ENCODE measurements around the gene TNP2.

TNP2 gene

GRCh38 chr16:11313493-11314308, 44.6 kb upstream of the TNP2 start:
- TF ChIP-seq, protein P1, sequence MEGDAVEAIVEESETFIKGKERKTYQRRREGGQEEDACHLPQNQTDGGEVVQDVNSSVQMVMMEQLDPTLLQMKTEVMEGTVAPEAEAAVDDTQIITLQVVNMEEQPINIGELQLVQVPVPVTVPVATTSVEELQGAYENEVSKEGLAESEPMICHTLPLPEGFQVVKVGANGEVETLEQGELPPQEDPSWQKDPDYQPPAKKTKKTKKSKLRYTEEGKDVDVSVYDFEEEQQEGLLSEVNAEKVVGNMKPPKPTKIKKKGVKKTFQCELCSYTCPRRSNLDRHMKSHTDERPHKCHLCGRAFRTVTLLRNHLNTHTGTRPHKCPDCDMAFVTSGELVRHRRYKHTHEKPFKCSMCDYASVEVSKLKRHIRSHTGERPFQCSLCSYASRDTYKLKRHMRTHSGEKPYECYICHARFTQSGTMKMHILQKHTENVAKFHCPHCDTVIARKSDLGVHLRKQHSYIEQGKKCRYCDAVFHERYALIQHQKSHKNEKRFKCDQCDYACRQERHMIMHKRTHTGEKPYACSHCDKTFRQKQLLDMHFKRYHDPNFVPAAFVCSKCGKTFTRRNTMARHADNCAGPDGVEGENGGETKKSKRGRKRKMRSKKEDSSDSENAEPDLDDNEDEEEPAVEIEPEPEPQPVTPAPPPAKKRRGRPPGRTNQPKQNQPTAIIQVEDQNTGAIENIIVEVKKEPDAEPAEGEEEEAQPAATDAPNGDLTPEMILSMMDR (IDR thresholded peaks at IDR 0.05; ENCODE audit: unreplicated experiment in 3 of 3) = no peak
- Mint-ChIP-seq H3K9me3 (no peaks in the 10 kb centered on the region), H3K27me3 (ENCODE audit: low read depth) (peaks cover 4% of the 10 kb centered on the region), H3K27ac (peak overlapping the region; percentile 74 to 88 (median 85)), H3K4me1 (peaks cover 27% of the 10 kb centered on the region), H3K4me3 (no peak overlapping the region), H3K36me3 (ENCODE audit: low read depth) (no peaks in the 10 kb centered on the region)

DNA sequence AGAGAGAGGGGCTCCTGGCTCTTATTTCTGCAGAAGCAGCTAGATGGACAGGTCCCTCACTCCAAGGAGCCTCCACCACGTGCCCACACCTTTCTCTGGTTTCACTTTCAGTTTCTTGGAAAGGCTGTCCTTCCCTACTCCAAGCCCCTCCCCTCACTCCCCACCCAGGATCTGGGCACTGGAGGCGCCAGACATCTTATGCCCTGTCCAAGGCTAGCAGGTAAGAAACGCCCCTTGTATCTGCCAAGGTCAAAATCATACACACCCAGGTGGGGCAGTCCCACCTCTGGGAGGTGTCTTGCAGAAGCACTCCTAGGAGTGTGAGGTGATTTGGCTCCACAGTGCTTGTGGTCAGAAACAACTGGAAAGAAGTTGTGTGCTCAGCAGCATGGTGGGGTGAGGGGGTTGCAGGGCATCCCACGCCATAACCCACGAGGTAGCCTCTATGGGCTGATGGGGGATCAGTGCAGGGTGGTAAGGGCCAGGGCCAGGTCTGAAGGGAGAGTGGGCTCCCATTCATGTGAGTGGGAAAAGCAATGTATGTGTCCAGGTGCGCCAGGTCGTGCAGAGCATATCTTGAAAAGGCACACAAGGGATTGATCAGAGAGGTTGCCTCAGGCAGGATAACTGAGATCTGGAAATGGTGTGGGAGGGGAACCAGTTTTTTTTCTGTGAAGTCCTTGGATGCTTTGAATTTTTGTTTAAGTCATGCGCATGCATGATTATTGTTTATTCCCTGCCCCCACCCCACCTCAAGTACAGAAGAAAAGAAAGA, 43.8 kb upstream of the TNP2 start:
- Mint-ChIP-seq H3K36me3 (ENCODE audit: low read depth) (no peaks in the 10 kb centered on the region), H3K27me3 (ENCODE audit: low read depth) (peaks cover 7% of the 10 kb centered on the region), H3K4me1 (peaks cover 24% of the 10 kb centered on the region), H3K9me3 (no peaks in the 10 kb centered on the region), H3K4me3 (peak overlapping the region in 1 of 3 experiments; percentile 36), H3K27ac (peak overlapping the region; percentile 74 to 88 (median 85))
- TF ChIP-seq, protein P1 (IDR thresholded peaks at IDR 0.05; ENCODE audit: unreplicated experiment in 3 of 3) = no peak

GRCh38 chr16:11310997-11311561, 42.0 kb upstream of the TNP2 start:
- Mint-ChIP-seq H3K27ac (no peak overlapping the region), H3K4me3 (no peak overlapping the region), H3K36me3 (ENCODE audit: low read depth) (no peaks in the 10 kb centered on the region), H3K27me3 (ENCODE audit: low read depth) (peaks cover 5% of the 10 kb centered on the region), H3K4me1 (peaks cover 22% of the 10 kb centered on the region), H3K9me3 (no peaks in the 10 kb centered on the region)
- TF ChIP-seq, protein P1 (IDR thresholded peaks at IDR 0.05; ENCODE audit: unreplicated experiment in 3 of 3) = no peak

DNA sequence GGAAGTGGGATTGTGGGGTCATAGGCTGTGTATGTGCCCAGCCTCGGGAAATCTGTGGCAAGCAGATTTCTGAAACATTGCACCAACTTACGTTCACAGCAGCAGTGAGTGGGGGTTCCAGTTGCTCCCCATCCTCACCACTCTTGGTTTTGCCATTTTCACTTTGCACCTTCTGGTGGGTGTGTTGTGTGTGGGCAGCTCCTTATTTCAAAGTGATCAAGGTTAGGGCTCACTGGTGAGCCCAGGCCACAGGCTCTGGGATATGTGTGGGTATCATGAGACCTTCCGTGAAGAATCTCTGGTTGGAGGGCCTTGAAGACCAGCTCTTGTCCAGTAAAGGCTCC, 41.5 kb upstream of the TNP2 start:
- Mint-ChIP-seq H3K36me3 (ENCODE audit: low read depth) (no peaks in the 10 kb centered on the region), H3K27me3 (ENCODE audit: low read depth) (peaks cover 4% of the 10 kb centered on the region), H3K27ac (no peak overlapping the region), H3K9me3 (no peaks in the 10 kb centered on the region), H3K4me3 (no peak overlapping the region), H3K4me1 (peaks cover 19% of the 10 kb centered on the region)
- TF ChIP-seq, protein P1 (IDR thresholded peaks at IDR 0.05; ENCODE audit: unreplicated experiment in 3 of 3) = no peak

DNA sequence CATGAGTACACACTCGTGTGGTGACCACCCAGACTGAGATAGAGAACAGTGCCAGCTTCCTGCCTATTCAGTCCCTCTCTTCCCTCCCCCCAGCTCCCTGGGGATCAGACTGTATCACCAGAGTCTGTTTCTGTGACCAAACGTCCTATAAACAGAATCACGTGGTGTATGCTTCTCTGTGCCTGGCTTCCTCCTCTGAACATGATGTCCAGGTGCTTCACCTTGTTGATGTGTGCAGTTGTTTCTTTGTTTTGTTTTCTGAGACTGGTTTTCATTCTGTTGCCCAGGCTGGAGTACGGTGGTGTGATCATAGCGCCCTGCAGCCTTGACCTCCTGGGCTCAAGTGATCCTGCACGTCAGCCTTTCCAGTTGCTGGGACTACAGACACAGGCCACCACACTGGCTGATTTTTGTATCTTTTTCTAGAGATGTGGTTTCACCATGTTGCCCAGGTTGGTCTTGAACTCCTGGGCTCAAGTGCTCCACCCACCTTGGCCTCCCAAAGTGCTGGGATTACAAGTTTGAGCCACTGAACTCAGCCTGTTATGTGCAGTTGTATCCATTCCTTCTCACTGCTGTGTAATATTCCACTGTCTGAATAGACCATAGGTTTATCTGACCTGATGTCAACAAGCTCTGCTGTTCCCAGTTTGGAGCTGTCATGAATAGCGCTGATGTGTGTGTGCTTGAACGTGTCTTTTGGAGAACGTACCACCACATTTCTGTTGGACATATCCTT, 40.9 kb upstream of the TNP2 start:
- Mint-ChIP-seq H3K4me1 (peaks cover 19% of the 10 kb centered on the region), H3K27me3 (ENCODE audit: low read depth) (peaks cover 4% of the 10 kb centered on the region), H3K36me3 (ENCODE audit: low read depth) (no peaks in the 10 kb centered on the region), H3K9me3 (no peaks in the 10 kb centered on the region), H3K27ac (peak overlapping the region in 2 of 3 experiments; percentile 21 to 90), H3K4me3 (no peak overlapping the region)
- TF ChIP-seq, protein P1 (IDR thresholded peaks at IDR 0.05; ENCODE audit: unreplicated experiment in 3 of 3) = no peak
